ENCODE results near the gene FBXO10. TPM values are rescaled to one million over a fixed set of nuclear protein-coding genes. Genes with fewer than 3 reads are reported as not detected.

The FBXO10 gene
- total and polyA plus RNA-seq, 11 donors: 2.4 to 9.8 (median 6.7) TPM

GRCh38 chr9:37611961-37612360, 35.8 kb upstream of the FBXO10 start:
- TF ChIP-seq, protein P1, sequence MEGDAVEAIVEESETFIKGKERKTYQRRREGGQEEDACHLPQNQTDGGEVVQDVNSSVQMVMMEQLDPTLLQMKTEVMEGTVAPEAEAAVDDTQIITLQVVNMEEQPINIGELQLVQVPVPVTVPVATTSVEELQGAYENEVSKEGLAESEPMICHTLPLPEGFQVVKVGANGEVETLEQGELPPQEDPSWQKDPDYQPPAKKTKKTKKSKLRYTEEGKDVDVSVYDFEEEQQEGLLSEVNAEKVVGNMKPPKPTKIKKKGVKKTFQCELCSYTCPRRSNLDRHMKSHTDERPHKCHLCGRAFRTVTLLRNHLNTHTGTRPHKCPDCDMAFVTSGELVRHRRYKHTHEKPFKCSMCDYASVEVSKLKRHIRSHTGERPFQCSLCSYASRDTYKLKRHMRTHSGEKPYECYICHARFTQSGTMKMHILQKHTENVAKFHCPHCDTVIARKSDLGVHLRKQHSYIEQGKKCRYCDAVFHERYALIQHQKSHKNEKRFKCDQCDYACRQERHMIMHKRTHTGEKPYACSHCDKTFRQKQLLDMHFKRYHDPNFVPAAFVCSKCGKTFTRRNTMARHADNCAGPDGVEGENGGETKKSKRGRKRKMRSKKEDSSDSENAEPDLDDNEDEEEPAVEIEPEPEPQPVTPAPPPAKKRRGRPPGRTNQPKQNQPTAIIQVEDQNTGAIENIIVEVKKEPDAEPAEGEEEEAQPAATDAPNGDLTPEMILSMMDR (IDR thresholded peaks at IDR 0.05): no peak
- no peak for TF ChIP-seq POLR2A (IDR thresholded peaks at IDR 0.05)
- intact Hi-C loops (cut with DNase I): no loop called here
- no peak for DNase-seq
- Histone ChIP-seq H3K4me1 (no peaks in the 10 kb centered on the region), H3K27me3 (peaks cover 0 to 6% (median 0%) of the 10 kb centered on the region in 9 donors), H3K4me3 (no peak overlapping the region), H3K36me3 (no peaks in the 10 kb centered on the region), H3K27ac (no peak overlapping the region), H3K9me3 (no peaks in the 10 kb centered on the region)
- ATAC-seq: no peak
- WGBS, 4 donors: 56 to 83% (median 79%) methylated on average over 1 of the region's 1 CpG

GRCh38 chr9:37611014-37611413, 34.8 kb upstream of the FBXO10 start:
- ATAC-seq (no peak), DNase-seq (no peak)
- no peaks in the 10 kb centered on the region for H3K9me3 ChIP-seq
- intact Hi-C loops (cut with DNase I): no loop called here
- H3K36me3 ChIP-seq: no peaks in the 10 kb centered on the region
- peaks cover 0 to 6% (median 0%) of the 10 kb centered on the region in 9 donors for H3K27me3 ChIP-seq
- 73 to 81% (median 75%) methylated on average over 6 of the region's 6 CpGs for WGBS, 4 donors
- no peak overlapping the region for H3K4me3 ChIP-seq
- TF ChIP-seq POLR2A (IDR thresholded peaks at IDR 0.05): no peak
- TF ChIP-seq, protein P1 (IDR thresholded peaks at IDR 0.05): no peak
- no peaks in the 10 kb centered on the region for H3K4me1 ChIP-seq
- H3K27ac ChIP-seq: no peak overlapping the region

GRCh38 chr9:37609735-37610397, 33.7 kb upstream of the FBXO10 start:
- ATAC-seq (no peak), DNase-seq (no peak)
- no peak overlapping the region for H3K4me3 ChIP-seq
- H3K9me3 ChIP-seq: no peaks in the 10 kb centered on the region
- intact Hi-C loops (cut with DNase I): no loop called here
- H3K27me3 ChIP-seq: peaks cover 0 to 6% (median 0%) of the 10 kb centered on the region in 9 donors
- TF ChIP-seq, protein P1 (IDR thresholded peaks at IDR 0.05): no peak
- TF ChIP-seq POLR2A (IDR thresholded peaks at IDR 0.05): no peak
- H3K27ac ChIP-seq: no peak overlapping the region
- 65 to 78% (median 72%) methylated on average over 6 of the region's 6 CpGs for WGBS, 4 donors
- no peaks in the 10 kb centered on the region for H3K4me1 ChIP-seq
- no peaks in the 10 kb centered on the region for H3K36me3 ChIP-seq

- Histone ChIP-seq H3K27ac (no peak overlapping the region), H3K27me3 (peaks cover 0 to 6% (median 0%) of the 10 kb centered on the region in 9 donors), H3K9me3 (no peaks in the 10 kb centered on the region), H3K36me3 (no peaks in the 10 kb centered on the region), H3K4me3 (no peak overlapping the region), H3K4me1 (no peaks in the 10 kb centered on the region)
- ATAC-seq (no peak), DNase-seq (no peak)
- intact Hi-C loops (cut with DNase I): no loop called here
- TF ChIP-seq, protein P1 (IDR thresholded peaks at IDR 0.05): no peak
- TF ChIP-seq POLR2A (IDR thresholded peaks at IDR 0.05): no peak
Observed at GRCh38 chr9:37608250-37608649, 32.1 kb upstream of the FBXO10 start.

All from heart left ventricle (tissue), 16 donors.